GM18507 (cell line): ENCODE measurements around the gene TMEM165.
A peak's percentile ranks its signal among the peaks of the same experiment; 100 is the strongest.

ENCODE experiments used
- DNase-seq: peaks from one replicate; pipeline ENCODE4 v3.0.0; 2011; ENCODE audit warnings: low read depth; ENCODE audit not compliant: insufficient read length; ENCODE audit errors: extremely low spot score
- FAIRE-seq: peaks from 2 replicates; lab custom pipeline; 2011; peaks lifted over from hg19 to GRCh38; lab: Jason Lieb, UNC

The TMEM165 gene

GRCh38 chr4:55442541-55442940 lies 46.8 kb downstream of the TMEM165 start:
- FAIRE-seq (no peak), DNase-seq (no peak)

DNA sequence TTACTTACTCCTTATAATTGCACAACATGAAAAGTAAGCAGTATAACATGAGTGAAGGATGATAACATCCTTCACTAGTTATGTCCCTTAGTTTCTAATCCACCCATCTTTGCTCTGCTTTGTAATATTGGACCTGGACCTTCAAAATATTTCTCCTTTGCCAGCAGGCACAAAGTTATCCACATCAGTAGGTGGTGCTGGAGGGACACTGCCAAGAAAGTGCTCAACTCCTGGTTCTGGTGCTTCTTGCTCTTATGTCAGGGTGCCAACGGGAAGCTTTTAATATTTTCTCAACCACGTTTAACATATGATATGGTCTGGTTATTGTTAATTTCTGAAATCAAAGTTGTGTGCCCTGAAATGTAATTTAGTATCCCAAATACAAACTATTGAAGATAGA lies 49.1 kb downstream of the TMEM165 start:
- FAIRE-seq = peak; percentile 58
- no peak for DNase-seq

DNA sequence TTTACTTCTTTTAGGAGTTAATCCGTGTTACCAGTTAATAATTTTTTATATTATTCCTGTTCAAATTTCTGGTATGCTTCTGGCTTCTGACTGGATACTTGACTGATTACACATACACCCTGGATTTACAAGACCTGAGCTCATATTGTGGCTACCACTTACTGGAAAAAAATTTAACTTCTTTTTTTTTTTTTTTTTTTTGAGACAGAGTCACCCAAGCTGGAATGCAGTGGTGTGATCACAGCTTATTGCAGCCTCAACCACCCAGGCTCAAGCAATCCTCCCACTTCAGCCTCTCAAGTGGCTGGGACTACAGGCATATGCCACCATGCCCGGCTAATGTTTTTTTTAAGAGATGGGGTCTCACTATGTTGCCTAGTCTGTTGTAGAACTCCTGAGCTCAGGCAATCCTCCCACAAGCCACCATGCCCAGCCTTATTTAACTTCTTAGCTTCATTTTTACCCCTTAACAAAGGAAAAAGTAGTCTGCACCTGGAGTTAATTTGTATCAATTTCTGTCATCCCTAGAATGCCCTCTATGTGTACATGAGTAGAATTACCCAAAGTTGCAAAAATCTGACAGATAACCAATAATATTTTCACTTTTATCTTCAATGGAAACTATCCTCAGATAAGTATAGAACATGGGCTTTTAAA lies 50.3 kb downstream of the TMEM165 start:
- FAIRE-seq (no peak), DNase-seq (no peak)

DNA sequence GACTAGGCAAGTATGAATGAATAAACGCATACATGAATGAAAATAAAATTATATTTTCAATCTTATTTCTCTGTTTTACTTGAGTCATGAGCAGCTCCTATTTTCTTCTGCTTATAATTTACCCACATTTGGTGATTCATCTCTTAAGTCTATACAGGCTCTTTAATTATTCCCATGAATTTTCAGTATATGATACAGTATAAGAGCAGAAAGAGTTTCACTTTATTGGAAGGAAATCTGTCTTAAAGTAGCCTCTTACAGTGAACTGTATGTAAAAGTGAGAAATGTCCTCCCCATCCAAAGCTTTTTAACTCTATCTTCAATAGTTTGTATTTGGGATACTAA lies 50.8 kb downstream of the TMEM165 start:
- peak; percentile 9 for FAIRE-seq
- no peak for DNase-seq

DNA sequence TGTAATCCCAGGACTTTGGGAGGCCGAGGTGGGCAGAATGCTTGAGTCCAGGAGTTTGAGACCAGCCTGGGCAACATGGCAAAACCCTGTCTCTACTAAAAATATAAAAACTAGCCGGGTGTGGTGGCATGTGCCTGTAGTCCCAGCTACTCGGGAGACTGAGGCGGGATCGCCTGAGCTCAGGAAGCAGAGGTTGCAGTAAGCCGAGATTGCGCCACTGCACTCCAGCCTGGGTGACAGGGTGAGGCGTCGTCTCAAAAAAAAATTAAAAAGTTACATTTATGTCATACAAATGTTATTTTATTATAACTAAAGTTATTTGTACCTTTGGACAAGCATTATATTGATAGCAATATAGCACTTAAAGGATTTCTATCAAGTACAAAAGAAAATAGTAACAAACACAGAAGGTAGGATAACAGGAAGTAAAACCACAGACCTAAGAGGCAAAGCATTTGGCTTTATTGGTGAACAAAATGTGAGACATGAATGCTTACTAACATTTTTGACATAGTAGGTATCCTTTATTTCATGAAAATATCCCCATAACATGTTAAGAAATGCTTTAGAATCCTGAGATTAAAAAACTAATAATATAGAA lies 51.5 kb downstream of the TMEM165 start:
- DNase-seq = no peak
- FAIRE-seq = no peak

DNA sequence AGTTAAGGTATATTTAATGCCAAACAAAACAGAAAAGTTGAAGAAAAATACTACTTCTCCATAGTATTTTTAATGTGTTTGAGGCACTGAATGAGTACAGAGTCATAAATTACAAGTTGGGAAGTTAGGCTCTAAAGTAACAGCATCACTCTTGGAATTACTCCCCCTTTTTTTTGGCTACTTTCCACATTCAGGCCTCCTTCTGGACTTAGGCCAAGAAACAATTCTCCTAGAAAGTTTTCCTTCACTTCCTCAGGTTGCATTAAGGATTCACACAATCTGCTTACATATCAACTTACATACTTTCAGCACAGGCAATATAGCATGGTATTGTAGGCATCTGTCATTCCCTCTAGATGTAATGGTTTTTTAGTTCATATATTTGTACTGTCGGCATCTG lies 52.1 kb downstream of the TMEM165 start:
- DNase-seq (no peak), FAIRE-seq (no peak)

- DNase-seq (no peak), FAIRE-seq (no peak)
These were observed 54.8 kb downstream of the TMEM165 start for GRCh38 chr4:55450566-55450965.

DNA sequence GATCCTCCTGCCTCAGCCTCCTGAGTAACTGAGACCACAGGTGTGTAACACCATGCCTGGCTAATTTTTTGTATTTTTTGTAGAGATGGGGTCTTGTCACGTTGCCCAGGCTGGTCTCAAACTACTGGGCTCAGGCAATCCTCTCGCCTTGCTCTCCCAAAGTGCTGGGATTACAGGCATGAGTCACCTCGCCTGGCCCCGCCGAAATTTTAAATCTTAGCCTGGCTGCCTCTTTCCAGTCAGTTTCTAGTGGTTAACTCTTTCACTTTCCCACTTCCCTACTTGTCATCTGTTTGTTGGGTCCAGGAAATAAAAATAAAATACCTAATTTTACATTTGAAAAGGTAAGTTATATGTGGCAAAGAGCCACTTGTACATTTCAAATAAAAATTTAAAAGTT lies 62.4 kb downstream of the TMEM165 start:
- DNase-seq (no peak), FAIRE-seq (no peak)

DNA sequence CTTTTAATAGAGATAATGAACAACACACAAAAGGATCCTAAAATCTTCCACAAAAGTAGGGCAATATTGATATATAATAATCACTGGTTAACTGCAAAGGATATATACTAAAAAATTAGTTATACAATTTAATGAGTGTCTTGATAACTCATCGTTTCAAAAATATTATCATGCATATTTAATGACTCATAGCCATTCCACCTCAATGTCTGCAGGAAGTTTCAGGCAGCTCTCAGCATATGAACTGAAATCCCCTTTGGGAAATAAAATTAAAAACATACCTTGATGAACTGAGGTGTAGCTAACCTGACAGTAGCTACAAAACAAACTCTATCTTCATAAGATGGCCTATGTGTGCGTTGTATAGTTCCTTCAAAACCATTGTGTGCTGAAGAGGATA lies 62.9 kb downstream of the TMEM165 start:
- DNase-seq = no peak
- FAIRE-seq = no peak

DNA sequence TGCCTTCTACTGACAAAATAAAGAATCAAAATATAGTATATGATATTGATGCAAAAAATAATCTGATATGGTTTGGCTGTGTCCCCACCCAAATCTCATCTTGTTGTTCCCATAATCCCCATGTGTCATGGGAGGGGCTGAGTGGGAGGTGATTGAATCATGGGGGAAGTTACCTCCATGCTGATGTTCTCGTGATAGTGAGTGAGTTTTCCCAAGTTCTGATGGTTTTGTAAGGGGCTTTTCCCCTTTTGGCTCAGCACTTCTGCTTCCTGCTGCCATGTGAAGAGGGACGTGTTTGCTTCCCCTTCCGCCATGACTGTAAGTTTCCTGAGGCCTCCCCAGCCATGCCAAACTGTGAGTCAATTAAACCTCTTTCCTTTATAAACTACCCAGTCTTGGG lies 70.2 kb downstream of the TMEM165 start:
- FAIRE-seq = no peak
- no peak for DNase-seq

DNA sequence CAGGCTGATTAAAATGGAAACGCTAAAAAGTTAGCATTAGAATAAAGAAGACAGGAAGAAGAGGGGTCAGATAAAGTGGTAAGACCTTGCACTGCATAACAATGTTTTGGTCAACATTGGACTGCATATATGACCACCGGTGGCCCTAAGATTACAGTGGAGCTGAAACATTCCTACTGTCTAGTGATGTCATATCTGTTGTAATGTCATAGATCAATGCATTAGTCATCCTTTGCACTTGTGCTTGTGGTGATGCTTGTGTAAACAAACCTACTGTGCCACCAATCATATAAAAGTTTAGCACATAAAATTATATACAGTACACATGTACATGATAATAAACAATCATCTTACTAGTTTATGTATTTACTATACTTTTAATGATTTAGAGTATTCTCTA lies 73.0 kb downstream of the TMEM165 start:
- DNase-seq (no peak), FAIRE-seq (no peak)

DNA sequence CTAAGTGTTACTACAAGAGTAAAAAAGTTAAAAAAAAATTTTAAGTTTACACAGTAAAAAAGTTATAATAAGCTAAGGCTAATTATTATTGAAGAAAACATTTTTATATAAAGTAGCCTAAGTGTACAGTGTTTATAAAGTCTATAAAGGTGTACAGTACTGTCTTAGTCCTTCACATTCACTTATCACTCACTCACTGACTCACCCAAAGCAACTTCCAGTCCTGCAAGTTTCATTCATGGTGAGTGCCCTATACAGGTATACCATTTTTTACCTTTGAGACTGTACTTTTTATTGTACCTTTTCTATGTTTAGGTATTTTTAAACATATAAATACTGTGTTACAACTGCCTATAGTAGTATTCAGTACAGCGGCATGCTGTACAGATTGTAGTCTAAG lies 74.2 kb downstream of the TMEM165 start:
- no peak for FAIRE-seq

More for the DNA sequence above, 74.2 kb downstream of the TMEM165 start:
- no peak for DNase-seq
